HG03469 (cell line): ENCODE results near the gene EFNA3.

Experiments
- ATAC-seq: cut with Tn5 transposase; IDR thresholded peaks from one replicate; pipeline ENCODE4 v1.9.1; 2021; ENCODE audit warnings: mild to moderate bottlenecking, moderate library complexity, moderate number of reproducible peaks; ENCODE audit not compliant: unreplicated experiment

Gene EFNA3

DNA sequence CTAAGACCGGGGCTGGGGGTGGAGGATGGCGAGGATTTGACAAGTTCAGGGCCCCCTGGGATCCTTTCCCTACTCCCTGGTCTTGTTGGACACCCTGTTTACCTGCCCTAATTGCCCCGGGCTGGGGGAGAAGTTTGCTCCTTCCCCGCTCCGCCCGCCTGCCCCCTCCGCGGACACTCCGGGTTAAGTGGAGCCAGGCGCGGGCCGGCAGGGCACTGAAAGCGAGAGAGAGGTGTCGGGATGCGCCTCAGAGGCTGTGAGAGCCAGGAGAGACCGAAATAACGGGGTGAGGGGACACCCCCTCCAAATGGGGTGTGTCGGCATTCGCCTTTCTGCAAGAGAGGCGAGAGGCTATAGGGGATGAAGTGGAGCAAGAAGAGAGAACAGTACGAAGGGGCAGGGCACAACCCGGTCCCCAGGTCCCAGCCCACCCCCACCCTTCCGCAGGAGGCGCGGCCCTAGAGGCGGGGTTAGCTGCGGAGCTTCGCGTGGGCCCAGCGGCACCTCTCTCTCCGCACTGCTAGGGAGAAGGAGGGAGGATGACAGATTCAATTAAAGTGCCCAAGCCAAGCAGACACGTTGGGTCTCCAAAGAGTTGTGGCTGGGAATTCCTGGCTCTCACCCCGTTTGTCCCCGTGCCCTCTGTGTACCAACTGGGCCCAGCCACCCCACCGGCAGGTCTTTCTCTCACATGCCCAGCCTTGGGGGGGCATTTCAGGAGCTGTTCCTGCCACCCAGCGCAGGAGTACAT lies 3.8 kb downstream of the EFNA3 start:
- no peak for ATAC-seq

DNA sequence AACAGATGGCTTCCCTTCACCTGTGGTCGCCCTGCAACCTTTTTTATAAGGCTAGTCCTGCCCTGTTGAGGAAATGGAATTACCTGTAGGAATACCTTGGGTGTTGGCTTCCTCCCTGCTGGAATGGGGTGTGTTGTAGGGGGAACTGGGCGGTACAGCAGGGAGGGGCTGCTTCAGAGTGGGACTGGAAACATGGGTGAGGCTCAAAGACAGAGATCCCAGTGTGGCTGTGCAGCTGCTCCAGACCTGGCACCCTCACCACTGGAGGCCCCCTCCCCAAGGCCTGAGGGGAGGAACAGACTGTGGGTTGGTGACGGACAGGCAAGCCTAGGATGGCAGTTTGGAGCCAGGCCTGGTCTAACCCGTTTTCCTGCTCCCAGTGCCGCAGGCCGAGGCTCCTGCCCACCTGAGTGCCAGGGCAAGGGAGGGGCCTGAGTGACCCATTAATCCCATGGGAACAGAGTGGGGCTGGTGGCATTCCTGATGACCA lies 4.5 kb downstream of the EFNA3 start:
- no peak for ATAC-seq

DNA sequence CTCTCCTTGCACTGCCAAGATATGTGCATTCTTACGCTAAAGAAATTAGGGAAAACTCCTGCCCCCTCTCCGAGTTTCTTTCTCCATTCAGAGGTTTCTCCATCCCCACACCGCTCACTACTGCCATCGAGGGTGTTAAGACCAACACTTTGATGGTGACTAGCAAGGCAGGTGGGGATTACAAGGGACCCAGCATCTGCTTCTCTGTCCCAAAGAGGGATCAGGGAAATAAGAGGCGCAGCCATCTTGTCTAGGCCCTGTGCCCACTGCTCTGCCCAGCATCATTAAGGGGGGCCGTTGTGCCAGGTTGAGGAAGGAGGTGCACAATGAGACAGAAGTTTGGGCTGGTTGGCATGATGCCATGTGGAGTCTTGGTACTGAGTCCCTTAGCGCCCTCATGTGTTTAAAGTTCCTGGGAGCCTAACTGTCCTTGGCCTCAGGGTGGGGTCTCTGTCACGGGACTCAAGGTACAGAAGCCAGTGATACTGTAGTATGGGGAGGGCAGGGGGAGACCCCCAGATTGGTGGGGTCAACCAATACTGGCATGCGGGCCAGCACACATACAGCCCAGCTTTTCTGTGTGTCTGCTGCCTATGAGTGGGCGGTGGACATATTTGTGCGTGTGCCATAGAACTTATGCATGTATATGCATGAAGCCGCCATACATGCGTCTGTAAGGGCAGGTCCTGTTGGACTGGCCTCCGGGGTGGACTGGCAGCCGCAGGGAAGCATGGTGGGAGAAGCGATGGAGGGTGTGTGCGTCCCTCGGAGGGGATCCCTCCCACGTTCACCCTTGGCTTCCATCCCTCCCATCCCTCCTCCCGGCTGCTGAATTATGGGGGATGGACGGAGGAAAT lies 5.5 kb downstream of the EFNA3 start:
- ATAC-seq = no peak

DNA sequence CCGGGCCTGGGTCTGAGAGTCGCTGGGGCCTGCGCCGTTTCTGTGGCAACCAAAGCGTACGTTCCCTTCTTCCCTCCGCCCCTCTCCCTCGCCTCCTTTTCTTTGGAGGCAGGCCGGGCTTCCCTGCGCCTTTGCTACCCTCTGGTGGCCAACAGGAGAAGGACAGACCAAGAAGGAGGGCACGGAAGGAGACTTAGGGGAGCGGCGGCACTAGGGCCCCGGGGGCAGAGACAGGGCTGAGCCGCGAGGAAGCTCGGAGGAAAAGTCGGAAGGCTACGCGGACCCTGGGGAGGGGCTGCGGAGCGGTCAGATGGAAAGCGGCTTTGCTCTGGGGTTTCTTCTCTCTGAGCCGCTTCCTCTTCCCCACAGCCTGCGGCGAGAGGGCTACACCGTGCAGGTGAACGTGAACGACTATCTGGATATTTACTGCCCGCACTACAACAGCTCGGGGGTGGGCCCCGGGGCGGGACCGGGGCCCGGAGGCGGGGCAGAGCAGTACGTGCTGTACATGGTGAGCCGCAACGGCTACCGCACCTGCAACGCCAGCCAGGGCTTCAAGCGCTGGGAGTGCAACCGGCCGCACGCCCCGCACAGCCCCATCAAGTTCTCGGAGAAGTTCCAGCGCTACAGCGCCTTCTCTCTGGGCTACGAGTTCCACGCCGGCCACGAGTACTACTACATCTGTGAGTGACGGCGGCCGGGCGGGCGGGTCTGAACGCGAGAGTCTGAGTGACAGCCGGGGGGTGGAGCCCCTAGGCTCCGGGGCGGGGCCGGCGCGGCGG lies 6.3 kb downstream of the EFNA3 start:
- peak; percentile 49 for ATAC-seq

DNA sequence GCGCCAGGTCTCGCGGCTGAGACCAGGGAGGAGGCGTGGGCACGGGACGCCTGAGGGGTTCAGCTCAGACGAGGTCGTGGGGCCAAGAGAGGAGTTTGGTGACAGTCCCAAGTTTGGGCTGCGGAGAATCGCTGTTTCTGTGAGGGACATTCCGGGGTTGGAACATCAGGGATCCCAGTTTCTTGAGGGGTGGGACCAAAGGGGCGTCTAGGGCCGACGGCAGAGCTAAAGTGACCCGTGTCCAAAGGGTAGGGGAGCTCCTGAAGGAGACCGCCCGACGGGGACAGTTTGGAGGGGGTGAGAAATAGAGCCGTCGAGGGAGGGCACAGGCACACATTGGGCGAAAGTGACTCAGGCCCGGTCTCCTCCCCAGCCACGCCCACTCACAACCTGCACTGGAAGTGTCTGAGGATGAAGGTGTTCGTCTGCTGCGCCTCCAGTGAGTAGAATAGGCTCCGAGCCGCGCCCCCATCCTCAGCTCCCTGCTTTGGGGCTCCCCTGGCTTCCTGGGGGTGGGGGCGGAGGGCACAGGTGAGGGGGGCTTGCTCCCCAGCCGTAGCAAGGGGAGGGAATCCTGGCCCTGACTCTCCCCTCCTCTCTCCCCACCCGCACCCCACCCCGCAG lies 7.0 kb downstream of the EFNA3 start:
- no peak for ATAC-seq

DNA sequence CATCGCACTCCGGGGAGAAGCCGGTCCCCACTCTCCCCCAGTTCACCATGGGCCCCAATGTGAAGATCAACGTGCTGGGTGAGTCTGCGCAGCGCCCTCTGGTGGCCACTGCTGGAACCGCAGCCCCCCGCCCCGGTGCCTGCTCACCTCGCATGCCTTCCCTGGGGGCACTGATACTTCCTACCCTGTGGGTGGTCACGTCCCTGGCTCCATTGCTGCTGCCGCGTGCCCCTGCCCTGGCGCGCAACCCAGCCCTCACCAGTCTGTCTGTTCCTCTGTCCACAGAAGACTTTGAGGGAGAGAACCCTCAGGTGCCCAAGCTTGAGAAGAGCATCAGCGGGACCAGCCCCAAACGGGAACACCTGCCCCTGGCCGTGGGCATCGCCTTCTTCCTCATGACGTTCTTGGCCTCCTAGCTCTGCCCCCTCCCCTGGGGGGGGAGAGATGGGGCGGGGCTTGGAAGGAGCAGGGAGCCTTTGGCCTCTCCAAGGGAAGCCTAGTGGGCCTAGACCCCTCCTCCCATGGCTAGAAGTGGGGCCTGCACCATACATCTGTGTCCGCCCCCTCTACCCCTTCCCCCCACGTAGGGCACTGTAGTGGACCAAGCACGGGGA lies 7.6 kb downstream of the EFNA3 start:
- ATAC-seq = no peak

DNA sequence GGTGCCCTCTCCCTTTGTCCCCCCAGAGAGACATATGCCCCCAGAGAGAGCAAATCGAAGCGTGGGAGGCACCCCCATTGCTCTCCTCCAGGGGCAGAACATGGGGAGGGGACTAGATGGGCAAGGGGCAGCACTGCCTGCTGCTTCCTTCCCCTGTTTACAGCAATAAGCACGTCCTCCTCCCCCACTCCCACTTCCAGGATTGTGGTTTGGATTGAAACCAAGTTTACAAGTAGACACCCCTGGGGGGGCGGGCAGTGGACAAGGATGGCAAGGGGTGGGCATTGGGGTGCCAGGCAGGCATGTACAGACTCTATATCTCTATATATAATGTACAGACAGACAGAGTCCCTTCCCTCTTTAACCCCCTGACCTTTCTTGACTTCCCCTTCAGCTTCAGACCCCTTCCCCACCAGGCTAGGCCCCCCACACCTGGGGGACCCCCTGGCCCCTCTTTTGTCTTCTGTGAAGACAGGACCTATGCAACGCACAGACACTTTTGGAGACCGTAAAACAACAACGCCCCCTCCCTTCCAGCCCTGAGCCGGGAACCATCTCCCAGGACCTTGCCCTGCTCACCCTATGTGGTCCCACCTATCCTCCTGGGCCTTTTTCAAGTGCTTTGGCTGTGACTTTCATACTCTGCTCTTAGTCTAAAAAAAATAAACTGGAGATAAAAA lies 8.4 kb downstream of the EFNA3 start:
- ATAC-seq = no peak

DNA sequence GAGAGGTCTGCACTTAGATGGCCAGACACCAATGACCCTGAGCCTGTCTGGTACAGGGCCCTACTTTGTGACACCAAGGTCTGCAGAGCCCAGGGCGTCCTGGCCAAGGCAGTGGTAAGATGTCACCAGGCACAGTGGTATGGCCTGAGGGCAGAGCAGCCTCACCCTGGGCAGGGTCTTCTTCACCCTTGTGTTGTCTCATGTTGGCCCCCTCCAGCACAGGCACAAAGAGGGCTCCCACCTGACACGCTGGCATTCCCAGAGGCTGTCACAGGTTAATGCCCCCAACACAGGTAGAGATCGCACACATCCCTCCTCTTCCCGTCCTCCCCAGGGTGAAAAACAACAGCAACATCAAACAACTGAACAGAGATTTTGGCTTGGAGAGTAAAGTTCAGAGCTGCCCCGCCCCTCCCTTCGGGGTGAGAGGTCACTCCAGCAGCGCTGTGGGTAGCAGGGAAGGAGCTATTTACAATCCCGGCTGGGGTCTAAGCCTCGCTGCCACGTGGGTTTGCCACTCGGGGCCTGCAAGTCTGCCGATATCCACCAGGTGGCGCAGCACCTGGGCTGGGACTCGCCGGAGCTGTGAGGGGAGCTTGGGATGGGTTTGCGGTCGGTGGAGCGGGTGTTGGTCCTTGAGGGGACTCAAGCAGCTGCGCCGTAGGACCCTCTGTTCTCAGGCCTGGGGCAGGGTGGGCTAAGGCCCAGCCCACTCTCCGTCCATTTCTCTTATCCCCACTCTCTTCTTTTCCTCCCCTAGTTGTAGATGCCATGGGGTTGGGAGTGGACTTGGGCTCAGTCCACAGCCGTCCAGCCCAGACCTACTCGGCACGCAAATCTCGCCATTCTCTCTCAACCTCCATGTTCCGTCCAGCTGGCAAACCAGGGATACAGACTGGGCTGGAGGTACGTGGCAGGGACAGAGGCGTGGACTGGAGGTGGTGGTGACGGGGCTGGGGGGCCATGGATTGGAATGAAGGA lies 12.7 kb downstream of the EFNA3 start:
- no peak for ATAC-seq

DNA sequence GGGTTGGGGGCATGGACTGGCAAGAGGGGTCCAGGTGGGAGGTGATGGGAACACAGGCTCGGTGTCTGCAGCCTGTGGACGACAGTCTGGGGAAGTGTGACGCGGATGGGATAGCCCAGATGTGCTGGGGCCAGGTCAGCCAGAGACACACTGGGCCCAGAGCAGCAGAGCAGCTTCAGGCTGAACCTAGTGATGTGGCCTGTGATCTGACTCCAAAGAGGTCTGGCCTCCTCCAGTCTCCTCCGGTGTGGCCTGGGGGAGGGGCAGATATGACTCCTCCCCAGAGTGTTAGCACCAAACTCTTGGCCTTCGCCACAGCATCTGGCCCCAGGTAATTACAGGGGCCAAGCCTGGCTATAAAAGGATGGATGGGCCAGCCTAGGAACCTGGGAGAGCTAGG lies 13.5 kb downstream of the EFNA3 start:
- ATAC-seq = no peak

DNA sequence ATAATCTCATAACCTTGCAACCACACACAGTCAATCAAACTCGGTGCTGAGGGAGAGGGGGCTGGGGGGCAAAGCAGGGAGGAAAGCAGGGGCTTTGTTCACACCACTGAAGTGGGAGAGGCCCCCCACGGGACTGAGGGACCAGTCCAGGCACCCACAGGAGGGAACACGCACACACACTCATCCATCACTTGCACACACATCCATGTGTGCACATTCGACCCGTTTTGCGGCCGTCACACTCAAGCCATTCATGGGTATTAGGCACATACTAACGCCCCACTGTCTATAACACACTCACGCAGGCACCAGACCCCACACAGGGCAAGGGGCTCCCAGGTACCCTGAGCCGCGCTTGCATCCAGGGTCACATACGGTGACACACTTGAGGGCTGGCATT lies 14.0 kb downstream of the EFNA3 start:
- ATAC-seq = no peak

DNA sequence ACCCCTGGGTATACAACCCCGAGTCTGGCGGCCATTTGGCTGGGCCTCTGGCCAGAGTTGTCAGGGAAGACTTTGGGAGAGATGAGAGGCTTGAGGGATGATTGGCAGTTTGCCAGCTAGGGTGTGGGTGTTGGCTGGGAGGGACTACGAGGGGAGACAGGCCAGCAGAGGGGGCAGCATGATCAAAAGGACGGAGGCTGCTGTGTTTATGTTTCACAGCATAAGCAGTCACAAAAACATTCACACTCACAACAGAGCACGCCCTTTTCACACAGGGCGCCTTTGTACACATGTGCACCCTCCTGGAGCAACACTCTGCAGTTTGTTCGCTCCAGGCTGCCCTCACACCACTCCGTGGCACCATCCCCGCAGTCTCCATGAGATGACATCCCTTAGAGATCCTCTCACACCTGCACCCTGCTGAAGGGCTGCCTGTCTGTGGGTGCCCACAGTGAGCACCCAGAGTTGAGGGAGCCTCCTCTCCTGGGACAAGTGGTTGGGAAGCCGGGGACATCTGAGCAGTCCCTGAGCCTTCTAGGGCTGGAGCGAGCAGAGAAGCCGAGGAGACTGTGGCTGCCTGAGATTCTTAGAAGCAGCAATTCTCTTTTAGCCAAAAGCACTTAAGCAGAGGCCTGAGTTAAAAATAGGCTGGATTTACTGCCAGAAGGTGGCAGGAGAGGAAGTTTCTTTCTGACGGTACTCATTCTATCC lies 15.4 kb downstream of the EFNA3 start:
- ATAC-seq = no peak

DNA sequence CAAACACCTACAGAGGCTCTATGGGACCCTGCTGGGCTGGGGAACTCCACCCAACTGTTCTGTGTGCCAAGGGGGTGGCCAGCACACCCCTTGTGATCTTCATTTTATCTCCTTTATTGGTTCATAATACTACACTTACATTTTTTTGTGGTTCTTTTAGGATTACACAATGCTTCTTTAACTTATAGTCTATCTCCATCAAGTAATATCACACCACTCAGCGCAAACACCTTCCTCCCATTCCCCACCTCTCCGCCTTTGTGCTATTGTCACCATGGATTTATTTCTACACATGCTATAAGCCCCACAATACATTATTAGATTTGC lies 15.9 kb downstream of the EFNA3 start:
- ATAC-seq = no peak

DNA sequence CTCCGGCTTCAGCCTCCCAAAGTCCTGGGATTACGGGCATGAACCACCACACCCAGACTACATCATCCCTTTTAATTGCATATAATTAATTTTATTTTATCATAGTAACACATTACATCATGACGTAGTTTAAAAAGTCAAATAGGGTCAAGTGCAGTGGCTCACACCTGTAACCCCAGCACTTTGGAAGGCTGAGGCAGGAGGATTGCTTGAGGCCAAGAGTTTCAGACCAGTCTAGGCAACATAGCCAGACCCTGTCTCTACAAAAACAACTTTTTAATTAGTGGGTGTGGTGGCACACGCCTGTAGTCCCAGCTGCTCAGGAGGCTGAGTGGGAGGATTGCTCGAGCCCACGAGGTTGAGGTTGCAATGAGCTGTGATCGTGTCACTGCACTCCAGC lies 20.7 kb downstream of the EFNA3 start:
- no peak for ATAC-seq

DNA sequence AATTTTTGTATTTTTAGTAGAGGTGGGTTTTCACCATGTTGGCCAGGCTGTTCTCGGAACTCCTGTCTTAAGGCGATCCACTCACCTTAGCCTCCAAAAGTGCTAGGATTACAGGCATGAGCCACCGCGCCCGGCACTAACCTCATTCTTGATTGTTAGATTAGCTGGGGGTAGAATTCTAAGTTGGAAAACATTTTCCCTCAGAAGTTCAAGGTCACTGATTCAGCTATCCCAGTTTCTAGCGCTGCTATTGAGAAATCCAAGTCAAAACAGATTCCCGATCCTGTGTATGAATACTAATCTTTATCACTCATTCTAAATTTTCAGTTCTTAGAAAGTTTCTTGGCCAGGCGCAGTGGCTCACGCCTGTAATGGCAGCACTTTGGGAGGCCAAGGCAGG lies 24.7 kb downstream of the EFNA3 start:
- ATAC-seq = no peak

DNA sequence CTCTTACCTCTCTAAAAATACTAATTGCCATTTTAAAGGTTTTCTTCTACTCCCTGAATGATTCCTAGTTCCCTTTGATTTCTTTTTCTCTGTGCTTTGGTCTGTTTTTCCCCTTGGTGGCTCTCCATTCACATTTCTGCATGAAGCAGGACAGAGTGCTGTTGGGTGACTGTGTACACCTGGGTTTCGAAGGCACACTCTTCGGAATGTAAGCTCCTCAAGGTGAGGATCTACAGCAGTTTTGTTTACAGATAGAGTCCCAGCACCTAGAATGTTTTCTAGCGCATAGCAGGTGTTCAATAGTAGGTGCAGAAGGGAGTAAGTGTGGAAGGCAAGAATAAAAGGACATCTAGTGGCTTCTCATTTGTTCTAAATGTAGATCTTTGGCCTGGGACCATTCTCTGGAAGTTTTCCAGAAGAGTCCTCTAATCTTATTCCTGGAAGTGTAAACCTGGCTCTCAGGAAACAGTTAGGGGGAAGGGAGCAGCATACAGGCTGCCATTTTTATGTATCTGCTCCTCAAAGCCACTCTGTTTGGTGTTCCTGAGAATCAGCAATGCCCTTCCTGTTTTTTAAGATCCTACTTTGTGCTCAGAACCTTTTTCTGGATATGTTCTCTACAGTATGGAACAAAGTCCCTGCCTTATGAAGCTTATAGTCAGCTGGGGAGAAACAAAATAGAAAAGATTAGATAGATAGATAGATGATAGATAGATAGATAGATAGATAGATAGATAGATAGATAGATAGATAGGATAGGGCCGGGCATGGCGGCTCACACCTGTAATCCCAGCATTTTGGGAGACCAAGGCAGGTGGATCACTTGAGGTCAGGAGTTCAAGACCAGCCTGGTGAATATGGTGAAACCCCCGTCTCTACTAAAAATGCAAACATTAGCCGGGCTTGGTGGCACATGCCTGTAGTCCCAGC lies 26.2 kb downstream of the EFNA3 start:
- ATAC-seq = no peak

DNA sequence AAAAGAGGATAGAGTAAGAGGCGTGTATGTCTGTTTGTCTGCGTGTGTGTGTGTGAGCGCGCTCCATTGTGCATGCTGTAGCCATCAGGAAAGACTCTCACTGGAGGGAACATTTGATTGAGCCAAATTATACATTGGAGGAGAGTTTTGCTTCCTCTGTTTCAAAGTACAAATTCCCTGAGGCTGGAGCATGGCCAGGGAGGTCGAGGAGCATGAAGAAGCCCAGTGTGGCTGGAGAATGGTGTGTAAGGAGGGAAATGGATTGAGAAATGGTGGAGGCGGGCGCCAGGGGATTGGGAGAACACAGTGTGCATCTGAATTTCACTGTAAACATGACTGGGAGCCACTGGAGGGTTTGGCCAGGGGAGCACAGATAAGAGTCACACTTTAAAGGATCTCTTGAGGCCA lies 27.0 kb downstream of the EFNA3 start:
- ATAC-seq = no peak

DNA sequence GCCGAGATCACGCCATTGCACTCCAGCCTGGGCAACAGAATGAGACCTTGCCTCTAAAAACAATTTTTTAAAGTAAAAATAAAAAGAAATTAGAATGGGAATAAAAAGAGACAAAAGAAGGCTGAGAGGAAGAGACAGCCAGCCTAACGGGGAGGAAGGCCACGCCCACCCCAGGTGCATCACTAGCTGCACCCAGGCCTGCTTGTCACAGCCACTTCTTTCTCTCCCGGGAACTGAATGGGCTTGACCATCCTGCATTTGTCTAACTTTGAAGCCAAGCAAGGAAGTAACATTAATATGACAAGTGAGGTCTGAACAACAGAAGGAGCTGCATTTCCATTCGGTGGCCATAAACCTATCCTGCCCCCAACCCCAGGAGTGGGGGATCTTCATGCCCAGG lies 28.2 kb downstream of the EFNA3 start:
- no peak for ATAC-seq
